Rectal smooth muscle tissue (tissue), 1 donor: Measurements from ENCODE around the gene CGB7.

Experiments
- H3K27ac ChIP-seq: one replicate; pipeline ENCODE4 v1.7.0; 2013; ENCODE audit warnings: low read depth, low read length, inconsistent platforms
- H3K27me3 ChIP-seq: one replicate; pipeline ENCODE4 v1.7.0; 2013; ENCODE audit warnings: low read length; ENCODE audit not compliant: control insufficient read depth, insufficient read depth
- H3K36me3 ChIP-seq: one replicate; pipeline ENCODE4 v1.7.0; 2013; ENCODE audit warnings: low read length; ENCODE audit not compliant: control insufficient read depth, insufficient read depth
- H3K4me1 ChIP-seq: one replicate; pipeline ENCODE4 v1.7.0; 2013; ENCODE audit warnings: low read length; ENCODE audit not compliant: control insufficient read depth, insufficient read depth
- H3K4me3 ChIP-seq: one replicate; pipeline ENCODE4 v1.7.0; 2013; ENCODE audit warnings: low read length
- H3K9ac ChIP-seq: one replicate; pipeline ENCODE4 v1.7.0; 2013; ENCODE audit warnings: low read length

The CGB7 gene

GRCh38 chr19:49057636-49058234 is at the start of gene CGB7:
Gene CGB7 (minus strand): TSS chr19:49057749. CDS start chr19:49055375, 2,374 bp downstream.
- Histone ChIP-seq H3K9ac (no peak within 1 kb of the TSS), H3K27me3 (peaks cover 20% of the 10 kb centered on the region)

DNA sequence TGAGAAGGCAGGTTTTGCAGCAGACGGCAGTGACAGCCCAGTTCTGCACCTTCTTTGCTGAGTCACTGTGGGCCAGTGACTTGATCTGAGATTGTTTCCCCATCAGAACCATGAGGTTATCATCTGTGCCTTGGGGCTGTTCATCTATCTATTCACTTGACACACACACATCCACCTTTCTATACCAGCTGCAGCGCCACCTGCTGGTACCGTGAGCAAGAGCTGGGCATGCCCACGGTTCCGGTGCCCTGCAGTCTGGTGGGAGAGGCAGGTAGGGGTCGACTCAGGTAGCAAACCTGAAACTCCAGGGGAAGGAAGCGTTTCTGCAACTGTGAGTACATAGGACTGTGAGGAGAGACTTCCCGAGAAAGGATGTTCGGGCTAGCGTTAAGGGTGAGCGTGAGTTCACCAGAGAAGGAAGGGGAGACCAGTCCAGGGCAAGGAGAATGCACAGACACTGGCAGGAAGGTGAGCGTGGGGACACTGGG is 49.1 kb upstream of the CGB7 start:
- Histone ChIP-seq H3K27me3 (no peaks in the 10 kb centered on the region), H3K4me3 (no peak overlapping the region), H3K4me1 (no peaks in the 10 kb centered on the region), H3K9ac (no peak overlapping the region), H3K27ac (no peak overlapping the region), H3K36me3 (peaks cover 31% of the 10 kb centered on the region)

More at GRCh38 chr19:49057636-49058234, at the start of gene CGB7:
- Histone ChIP-seq H3K27ac (no peak within 1 kb of the TSS), H3K4me1 (no peaks in the 10 kb centered on the region), H3K36me3 (no peaks in the 10 kb centered on the region), H3K4me3 (peak within 1 kb of the TSS; percentile 73)

DNA sequence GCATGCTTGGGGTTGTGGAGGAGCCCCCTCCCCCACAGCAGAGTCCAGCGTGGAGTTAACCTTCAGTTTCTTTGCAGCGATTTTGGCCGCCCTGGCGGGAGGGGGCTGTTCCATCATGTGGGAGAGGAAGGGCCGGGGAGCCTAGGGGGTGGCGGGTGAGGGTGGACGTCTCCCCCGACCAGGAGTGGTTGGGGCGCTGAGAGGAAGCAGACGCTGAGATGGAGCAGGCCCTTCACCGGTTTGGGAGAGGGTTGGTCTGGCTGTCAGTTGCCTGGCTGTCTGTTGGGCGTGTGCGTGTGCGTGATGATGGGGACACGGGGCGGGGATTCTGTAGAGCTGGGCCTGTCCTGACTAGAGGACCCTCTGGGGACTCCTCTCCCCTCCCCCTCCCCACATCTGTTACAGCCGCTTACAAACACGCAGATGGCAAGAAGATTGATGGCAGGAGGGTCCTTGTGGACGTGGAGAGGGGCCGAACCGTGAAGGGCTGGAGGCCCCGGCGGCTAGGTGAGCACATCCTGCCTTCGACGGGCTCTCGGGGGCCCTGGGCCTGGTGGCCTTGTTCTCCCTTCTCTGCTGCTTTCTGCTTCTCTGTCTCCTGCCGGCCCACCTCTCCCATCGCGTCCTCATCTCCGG is 46.8 kb upstream of the CGB7 start:
- H3K27me3 ChIP-seq = no peaks in the 10 kb centered on the region
- no peaks in the 10 kb centered on the region for H3K4me1 ChIP-seq
- H3K36me3 ChIP-seq = peaks cover 38% of the 10 kb centered on the region
- H3K9ac ChIP-seq = no peak overlapping the region
- no peak overlapping the region for H3K4me3 ChIP-seq
- no peak overlapping the region for H3K27ac ChIP-seq

DNA sequence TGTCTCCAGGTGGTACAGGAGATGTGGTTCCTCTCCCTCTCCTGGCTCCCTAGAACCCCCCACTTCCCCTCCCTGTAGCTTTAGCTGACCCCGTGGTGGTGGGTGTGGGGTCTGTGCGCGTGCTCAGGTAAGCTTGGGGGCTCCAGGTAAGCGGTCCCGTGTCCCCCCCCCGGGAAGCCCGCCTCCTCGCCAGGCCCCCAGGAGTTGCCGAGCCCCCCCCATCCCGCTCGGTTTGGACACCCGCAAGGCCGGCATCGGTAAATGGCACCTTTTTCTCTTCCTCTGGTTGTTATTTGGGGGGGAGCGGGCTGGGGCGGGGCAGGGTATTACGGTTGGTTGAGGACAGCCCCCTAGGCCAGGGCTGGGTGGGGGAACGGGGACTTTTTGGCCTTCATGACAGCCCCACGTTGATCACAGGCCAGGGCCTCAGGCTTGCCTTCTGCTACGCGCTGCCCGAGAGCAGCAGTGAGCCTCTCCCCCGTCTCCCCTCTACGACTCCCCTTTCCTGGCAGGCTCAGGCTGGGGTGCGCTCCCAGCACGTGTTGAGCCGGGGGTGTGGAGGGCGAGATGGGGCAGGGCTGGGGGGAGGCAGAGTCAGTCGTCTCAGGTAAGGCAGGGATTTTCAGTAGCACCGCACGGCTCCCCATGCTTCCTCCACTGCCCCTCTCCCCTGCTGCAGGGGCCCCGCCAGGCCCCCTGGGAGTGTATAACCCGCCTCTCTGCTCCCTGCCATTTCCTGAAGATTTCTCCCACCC is 46.0 kb upstream of the CGB7 start:
- Histone ChIP-seq H3K4me3 (no peak overlapping the region), H3K36me3 (peaks cover 44% of the 10 kb centered on the region), H3K4me1 (no peaks in the 10 kb centered on the region), H3K9ac (no peak overlapping the region), H3K27ac (no peak overlapping the region), H3K27me3 (no peaks in the 10 kb centered on the region)

- Histone ChIP-seq H3K36me3 (peaks cover 44% of the 10 kb centered on the region), H3K27me3 (no peaks in the 10 kb centered on the region), H3K27ac (no peak overlapping the region), H3K9ac (no peak overlapping the region), H3K4me3 (no peak overlapping the region), H3K4me1 (no peaks in the 10 kb centered on the region)
These were observed 44.8 kb upstream of the CGB7 start for GRCh38 chr19:49102303-49102702.

- H3K27me3 ChIP-seq = no peaks in the 10 kb centered on the region
- no peak overlapping the region for H3K27ac ChIP-seq
- no peak overlapping the region for H3K4me3 ChIP-seq
- peaks cover 44% of the 10 kb centered on the region for H3K36me3 ChIP-seq
- H3K9ac ChIP-seq = no peak overlapping the region
- H3K4me1 ChIP-seq = no peaks in the 10 kb centered on the region
These were observed 43.6 kb upstream of the CGB7 start for GRCh38 chr19:49101160-49101559.

- Histone ChIP-seq H3K9ac (no peak overlapping the region), H3K4me1 (no peaks in the 10 kb centered on the region), H3K36me3 (peaks cover 33% of the 10 kb centered on the region), H3K27ac (no peak overlapping the region), H3K4me3 (no peak overlapping the region), H3K27me3 (no peaks in the 10 kb centered on the region)
These were observed 41.2 kb upstream of the CGB7 start for GRCh38 chr19:49098795-49099194.

- H3K4me3 ChIP-seq = no peak overlapping the region
- no peaks in the 10 kb centered on the region for H3K4me1 ChIP-seq
- peaks cover 32% of the 10 kb centered on the region for H3K36me3 ChIP-seq
- no peak overlapping the region for H3K9ac ChIP-seq
- no peaks in the 10 kb centered on the region for H3K27me3 ChIP-seq
- no peak overlapping the region for H3K27ac ChIP-seq
These were observed 40.1 kb upstream of the CGB7 start for GRCh38 chr19:49097453-49098288.

- H3K27me3 ChIP-seq = no peaks in the 10 kb centered on the region
- no peak overlapping the region for H3K4me3 ChIP-seq
- H3K27ac ChIP-seq = no peak overlapping the region
- H3K4me1 ChIP-seq = no peaks in the 10 kb centered on the region
- peaks cover 37% of the 10 kb centered on the region for H3K36me3 ChIP-seq
- no peak overlapping the region for H3K9ac ChIP-seq
These were observed 37.2 kb upstream of the CGB7 start for GRCh38 chr19:49094505-49095482.

- peaks cover 29% of the 10 kb centered on the region for H3K36me3 ChIP-seq
These were observed 35.1 kb upstream of the CGB7 start for GRCh38 chr19:49092686-49093085.

DNA sequence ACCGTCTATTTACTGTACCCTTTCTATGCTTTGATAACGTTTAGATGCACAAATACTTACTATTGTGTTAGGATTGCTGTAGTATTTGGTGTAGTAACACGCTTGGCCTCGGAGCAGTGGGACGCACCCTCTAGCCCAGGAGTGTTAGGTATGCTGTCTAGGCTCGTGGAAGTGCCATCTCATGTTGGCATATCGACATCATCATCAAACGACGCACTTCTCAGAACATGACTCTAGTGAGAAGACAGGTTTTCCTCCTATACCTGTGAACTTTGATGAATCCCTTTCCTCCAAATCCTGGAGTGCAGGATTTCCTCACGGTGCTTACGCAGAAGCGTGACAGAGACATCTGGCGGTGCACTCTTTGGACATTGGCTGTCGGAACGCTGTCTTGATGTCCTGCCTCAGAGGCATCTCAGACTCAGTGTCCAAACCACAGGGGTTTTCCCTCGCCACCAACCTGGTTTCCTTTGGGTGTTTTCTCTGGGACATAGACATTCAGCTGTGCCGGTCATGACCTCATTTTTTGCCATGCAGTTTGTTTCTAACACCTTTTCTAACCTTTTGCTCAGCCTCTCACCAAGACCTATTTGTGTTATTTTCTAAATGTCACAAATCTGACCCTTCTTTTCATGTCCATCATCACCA is 34.0 kb upstream of the CGB7 start:
- H3K4me1 ChIP-seq = peaks cover 8% of the 10 kb centered on the region
- H3K4me3 ChIP-seq = no peak overlapping the region
- no peaks in the 10 kb centered on the region for H3K27me3 ChIP-seq
- no peak overlapping the region for H3K9ac ChIP-seq
- peaks cover 35% of the 10 kb centered on the region for H3K36me3 ChIP-seq
- no peak overlapping the region for H3K27ac ChIP-seq

More at GRCh38 chr19:49092686-49093085, 35.1 kb upstream of the CGB7 start:
- no peaks in the 10 kb centered on the region for H3K27me3 ChIP-seq
- no peak overlapping the region for H3K27ac ChIP-seq
- no peak overlapping the region for H3K4me3 ChIP-seq
- no peaks in the 10 kb centered on the region for H3K4me1 ChIP-seq
- H3K9ac ChIP-seq = no peak overlapping the region
